Measurements from ENCODE around the gene CSNK1D. TPM values are rescaled to one million over a fixed set of nuclear protein-coding genes. Genes with fewer than 3 reads are reported as not detected.

CSNK1D gene
- total RNA-seq, 1 donor from 2014 or later: 227 TPM

GRCh38 chr17:82203920-82204319 lies 69.6 kb downstream of the CSNK1D start:
- no peaks in the 10 kb centered on the region for H3K9me3 Mint-ChIP-seq (ENCODE audit: low read depth)
- H3K27ac Mint-ChIP-seq: no peak overlapping the region
- no peak for TF ChIP-seq CTCF (IDR thresholded peaks at IDR 0.05; ENCODE audit: unreplicated experiment)
- H3K27me3 Mint-ChIP-seq: no peaks in the 10 kb centered on the region
- no peak overlapping the region for H3K4me3 Mint-ChIP-seq (ENCODE audit: low read depth)
- H3K36me3 Mint-ChIP-seq (ENCODE audit: insufficient read depth): peaks cover 4% of the 10 kb centered on the region
- peaks cover 4% of the 10 kb centered on the region for H3K4me1 Mint-ChIP-seq (ENCODE audit: low read depth)
- no peak for DNase-seq (ENCODE audit: low spot score, unreplicated experiment)

GRCh38 chr17:82202981-82203380 lies 70.5 kb downstream of the CSNK1D start:
- no peak for TF ChIP-seq CTCF (IDR thresholded peaks at IDR 0.05; ENCODE audit: unreplicated experiment)
- peaks cover 4% of the 10 kb centered on the region for H3K4me1 Mint-ChIP-seq (ENCODE audit: low read depth)
- no peak overlapping the region for H3K4me3 Mint-ChIP-seq (ENCODE audit: low read depth)
- H3K9me3 Mint-ChIP-seq (ENCODE audit: low read depth): no peaks in the 10 kb centered on the region
- no peak for DNase-seq (ENCODE audit: low spot score, unreplicated experiment)
- peaks cover 8% of the 10 kb centered on the region for H3K36me3 Mint-ChIP-seq (ENCODE audit: insufficient read depth)
- H3K27me3 Mint-ChIP-seq: no peaks in the 10 kb centered on the region
- H3K27ac Mint-ChIP-seq: no peak overlapping the region

- no peak for DNase-seq (ENCODE audit: low spot score, unreplicated experiment)
- H3K36me3 Mint-ChIP-seq (ENCODE audit: insufficient read depth): peaks cover 13% of the 10 kb centered on the region
- H3K9me3 Mint-ChIP-seq (ENCODE audit: low read depth): no peaks in the 10 kb centered on the region
- H3K27ac Mint-ChIP-seq: no peak overlapping the region
- no peaks in the 10 kb centered on the region for H3K27me3 Mint-ChIP-seq
- no peak for TF ChIP-seq CTCF (IDR thresholded peaks at IDR 0.05; ENCODE audit: unreplicated experiment)
- H3K4me3 Mint-ChIP-seq (ENCODE audit: low read depth): no peak overlapping the region
- peaks cover 4% of the 10 kb centered on the region for H3K4me1 Mint-ChIP-seq (ENCODE audit: low read depth)
Observed at GRCh38 chr17:82201498-82201910, 72.0 kb downstream of the CSNK1D start.

GRCh38 chr17:82200743-82201497 lies 72.6 kb downstream of the CSNK1D start:
- peaks cover 1% of the 10 kb centered on the region for H3K4me1 Mint-ChIP-seq (ENCODE audit: low read depth)
- no peaks in the 10 kb centered on the region for H3K9me3 Mint-ChIP-seq (ENCODE audit: low read depth)
- DNase-seq (ENCODE audit: low spot score, unreplicated experiment): no peak
- H3K27ac Mint-ChIP-seq: no peak overlapping the region
- no peak overlapping the region for H3K4me3 Mint-ChIP-seq (ENCODE audit: low read depth)
- H3K27me3 Mint-ChIP-seq: no peaks in the 10 kb centered on the region
- no peak for TF ChIP-seq CTCF (IDR thresholded peaks at IDR 0.05; ENCODE audit: unreplicated experiment)
- H3K36me3 Mint-ChIP-seq (ENCODE audit: insufficient read depth): peaks cover 14% of the 10 kb centered on the region

GRCh38 chr17:82200135-82200534 lies 73.4 kb downstream of the CSNK1D start:
- no peaks in the 10 kb centered on the region for H3K9me3 Mint-ChIP-seq (ENCODE audit: low read depth)
- no peak for DNase-seq (ENCODE audit: low spot score, unreplicated experiment)
- no peak overlapping the region for H3K4me3 Mint-ChIP-seq (ENCODE audit: low read depth)
- peaks cover 16% of the 10 kb centered on the region for H3K36me3 Mint-ChIP-seq (ENCODE audit: insufficient read depth)
- no peak for TF ChIP-seq CTCF (IDR thresholded peaks at IDR 0.05; ENCODE audit: unreplicated experiment)
- no peaks in the 10 kb centered on the region for H3K4me1 Mint-ChIP-seq (ENCODE audit: low read depth)
- H3K27ac Mint-ChIP-seq: no peak overlapping the region
- no peaks in the 10 kb centered on the region for H3K27me3 Mint-ChIP-seq
